ENCODE measurements around the gene INPP4A. TPM values are rescaled to one million over a fixed set of nuclear protein-coding genes. Genes with fewer than 3 reads are reported as not detected.

INPP4A gene
- total and polyA plus RNA-seq, 7 donors: 1.8 to 49.9 (median 30.4) TPM

- peak overlapping the region in 2 of 4 donors; percentile 14 to 45 for H3K27ac ChIP-seq
- 71 to 78% methylated on average over 6 of the region's 6 CpGs for WGBS, 2 donors
Measured at GRCh38 chr2:98461498-98462049, 16.9 kb downstream of the INPP4A start.

GRCh38 chr2:98463081-98463481 is 18.4 kb downstream of the INPP4A start:
- peak overlapping the region in 1 of 4 donors; percentile 70 for H3K27ac ChIP-seq
- peak; percentile 35 for DNase-seq
- no peaks in the 10 kb centered on the region for H3K9me3 ChIP-seq
- intact Hi-C loops (cut with DNase I): no loop called here
- peaks cover 0 to 88% (median 68%) of the 10 kb centered on the region in 4 donors for H3K4me1 ChIP-seq
- H3K36me3 ChIP-seq: no peaks in the 10 kb centered on the region
- no peak for TF ChIP-seq POLR2AphosphoS5 (IDR thresholded peaks at IDR 0.05)
- no peaks in the 10 kb centered on the region for H3K27me3 ChIP-seq
- 89 to 91% methylated on average over 11 of the region's 11 CpGs for WGBS, 2 donors
- no peak overlapping the region for H3K4me3 ChIP-seq

More at GRCh38 chr2:98461498-98462049, 16.9 kb downstream of the INPP4A start:
- TF ChIP-seq EP300 (IDR thresholded peaks at IDR 0.05) (no peak), POLR2A (IDR thresholded peaks at IDR 0.05) (no peak), POLR2AphosphoS5 (IDR thresholded peaks at IDR 0.05) (no peak), CTCF (IDR thresholded peaks at IDR 0.05) (no peak)
- peak; percentile 69 for DNase-seq
- no peaks in the 10 kb centered on the region for H3K27me3 ChIP-seq
- peaks cover 0 to 95% (median 81%) of the 10 kb centered on the region in 4 donors for H3K4me1 ChIP-seq
- intact Hi-C loops (cut with DNase I): no loop called here
- H3K36me3 ChIP-seq: no peaks in the 10 kb centered on the region
- H3K9me3 ChIP-seq: no peaks in the 10 kb centered on the region
- H3K4me3 ChIP-seq: no peak overlapping the region

GRCh38 chr2:98463551-98463971 is 18.9 kb downstream of the INPP4A start:
- WGBS, 2 donors: 65 to 90% methylated on average over 10 of the region's 10 CpGs

GRCh38 chr2:98463988-98464771 is 19.5 kb downstream of the INPP4A start:
- Histone ChIP-seq H3K4me1 (peaks cover 0 to 77% (median 59%) of the 10 kb centered on the region in 4 donors), H3K27me3 (no peaks in the 10 kb centered on the region), H3K36me3 (no peaks in the 10 kb centered on the region), H3K27ac (peak overlapping the region; percentile 58 to 70 (median 64)), H3K4me3 (no peak overlapping the region), H3K9me3 (no peaks in the 10 kb centered on the region)
- TF ChIP-seq EP300 (IDR thresholded peaks at IDR 0.05) (no peak), POLR2A (IDR thresholded peaks at IDR 0.05) (no peak), CTCF (IDR thresholded peaks at IDR 0.05) (no peak), POLR2AphosphoS5 (IDR thresholded peaks at IDR 0.05) (no peak)
- intact Hi-C loops (cut with DNase I): no loop called here
- DNase-seq: peak; percentile 49
- WGBS, 2 donors: 47 to 85% methylated on average over 10 of the region's 10 CpGs

More at GRCh38 chr2:98463551-98463971, 18.9 kb downstream of the INPP4A start:
- no peaks in the 10 kb centered on the region for H3K36me3 ChIP-seq
- no peaks in the 10 kb centered on the region for H3K9me3 ChIP-seq
- no peak overlapping the region for H3K4me3 ChIP-seq
- H3K4me1 ChIP-seq: peaks cover 0 to 83% (median 64%) of the 10 kb centered on the region in 4 donors
- peak; percentile 54 for DNase-seq
- H3K27me3 ChIP-seq: no peaks in the 10 kb centered on the region
- TF ChIP-seq POLR2AphosphoS5 (IDR thresholded peaks at IDR 0.05) (no peak), EP300 (IDR thresholded peaks at IDR 0.05) (no peak), POLR2A (IDR thresholded peaks at IDR 0.05) (no peak), CTCF (IDR thresholded peaks at IDR 0.05) (no peak)
- H3K27ac ChIP-seq: peak overlapping the region in 1 of 4 donors; percentile 70
- intact Hi-C loops (cut with DNase I): no loop called here

GRCh38 chr2:98464772-98465310 is 20.2 kb downstream of the INPP4A start:
- intact Hi-C loops (cut with DNase I): no loop called here
- H3K27me3 ChIP-seq: no peaks in the 10 kb centered on the region
- DNase-seq: peak; percentile 61
- no peaks in the 10 kb centered on the region for H3K36me3 ChIP-seq
- TF ChIP-seq EP300 (IDR thresholded peaks at IDR 0.05) (no peak), POLR2AphosphoS5 (IDR thresholded peaks at IDR 0.05) (no peak), CTCF (IDR thresholded peaks at IDR 0.05) (no peak), POLR2A (IDR thresholded peaks at IDR 0.05) (no peak)
- no peak overlapping the region for H3K4me3 ChIP-seq
- no peaks in the 10 kb centered on the region for H3K9me3 ChIP-seq
- H3K4me1 ChIP-seq: peaks cover 0 to 70% (median 54%) of the 10 kb centered on the region in 4 donors
- H3K27ac ChIP-seq: peak overlapping the region; percentile 58 to 70 (median 64)
- 48 to 74% methylated on average over 12 of the region's 12 CpGs for WGBS, 2 donors

Measured in sigmoid colon (tissue), 7 donors.